ENCODE data around the gene UGT1A3.

GRCh38 chr2:233789554-233789953 lies 60.7 kb downstream of the UGT1A3 start:
- no peak for TF ChIP-seq CTCF (IDR thresholded peaks at IDR 0.05)
- no peak for TF ChIP-seq POLR2A (IDR thresholded peaks at IDR 0.05)

Measured in heart left ventricle (tissue), 13 donors.